GM23338 (cell line): ENCODE data around the gene ERMN. TPM values are rescaled to one million over a fixed set of nuclear protein-coding genes. Genes with fewer than 3 reads are reported as not detected.

Source experiments
- ATAC-seq: fragments of 200-7000 bp; cut with Tn5 transposase; 3 replicates; pipeline ENCODE4 v1.9.1; 2020
- DNase-seq: peaks from one replicate; pipeline ENCODE4 v3.0.0-alpha.2; 2015; ENCODE audit warnings: low spot score
- H2AFZ ChIP-seq: fragments of 200-600 bp; sonication (generic); 2 replicates; pipeline ENCODE4 v1.8.0; 2016; ENCODE audit warnings: antibody characterized with exemption, mild to moderate bottlenecking, moderate library complexity
- H3F3A ChIP-seq: fragments of 200-600 bp; sonication (generic); replicated peaks from 2 replicates; pipeline ENCODE4 v1.8.0; 2017; ENCODE audit warnings: antibody characterized with exemption, mixed run types, low read depth
- H3K27ac ChIP-seq: fragments of 200-600 bp; sonication (generic); 2 replicates; pipeline ENCODE4 v1.6.1; 2016; ENCODE audit warnings: low read depth
- H3K27me3 ChIP-seq: fragments of 200-600 bp; sonication (generic); 2 replicates; pipeline ENCODE4 v1.8.0; 2016; ENCODE audit warnings: mild to moderate bottlenecking, mixed run types, moderate library complexity; ENCODE audit not compliant: insufficient read depth
- H3K36me3 ChIP-seq: fragments of 200-600 bp; sonication (generic); 2 replicates; pipeline ENCODE4 v1.8.0; 2016; ENCODE audit warnings: mild to moderate bottlenecking; ENCODE audit not compliant: insufficient read depth
- H3K4me1 ChIP-seq: fragments of 200-600 bp; sonication (generic); 2 replicates; pipeline ENCODE4 v1.8.0; 2016; ENCODE audit warnings: mild to moderate bottlenecking, moderate library complexity; ENCODE audit not compliant: insufficient read depth
- H3K4me2 ChIP-seq: fragments of 200-600 bp; sonication (generic); 2 replicates; pipeline ENCODE4 v1.7.1; 2017; ENCODE audit warnings: mixed run types
- H3K4me3 ChIP-seq: fragments of 200-600 bp; sonication (generic); 2 replicates; pipeline ENCODE4 v1.6.1; 2016; ENCODE audit warnings: mixed run types
- H3K79me2 ChIP-seq: fragments of 200-600 bp; sonication (generic); replicated peaks from 2 replicates; pipeline ENCODE4 v1.8.0; 2017; ENCODE audit warnings: mild to moderate bottlenecking; ENCODE audit not compliant: insufficient read depth
- H3K9me2 ChIP-seq: fragments of 200-600 bp; sonication (generic); 2 replicates; pipeline ENCODE4 v1.8.0; 2017; ENCODE audit not compliant: insufficient read depth
- H4K20me1 ChIP-seq: fragments of 200-600 bp; sonication (generic); replicated peaks from 2 replicates; pipeline ENCODE4 v1.8.0; 2017; ENCODE audit warnings: mild to moderate bottlenecking; ENCODE audit not compliant: insufficient read depth
- H3K27ac Mint-ChIP-seq: 2 replicates; pipeline ENCODE4 v1.8.0; 2020; ENCODE audit warnings: inconsistent platforms, mild to moderate bottlenecking, moderate library complexity, mixed read lengths
- H3K27me3 Mint-ChIP-seq: 3 replicates; pipeline ENCODE4 v1.8.0; 2022; ENCODE audit warnings: low read depth, mild to moderate bottlenecking, moderate library complexity, mixed read lengths, inconsistent platforms; ENCODE audit not compliant: insufficient read depth, poor library complexity
- H3K36me3 Mint-ChIP-seq: 3 replicates; pipeline ENCODE4 v1.8.0; 2021; ENCODE audit warnings: low read depth, mild to moderate bottlenecking, inconsistent platforms, moderate library complexity, mixed read lengths
- H3K4me1 Mint-ChIP-seq: 3 replicates; pipeline ENCODE4 v1.8.0; 2020; ENCODE audit warnings: mild to moderate bottlenecking, inconsistent platforms, mixed read lengths
- H3K4me3 Mint-ChIP-seq: 3 replicates; pipeline ENCODE4 v1.8.0; 2021; ENCODE audit warnings: moderate library complexity, mild to moderate bottlenecking, inconsistent platforms, mixed read lengths
- H3K9me3 Mint-ChIP-seq: 3 replicates; pipeline ENCODE4 v1.8.0; 2020; ENCODE audit warnings: moderate library complexity, mild to moderate bottlenecking, inconsistent platforms, mixed read lengths
- CREB1 ChIP-seq: fragments of 250-450 bp; sonication (Bioruptor Pico); IDR thresholded peaks from 2 replicates; pipeline ENCODE4 v1.5.0; 2020; ENCODE audit warnings: low read depth, mild to moderate bottlenecking, moderate library complexity
- EZH2 ChIP-seq: fragments of 200-600 bp; sonication (generic); IDR thresholded peaks from one replicate; pipeline ENCODE4 v1.8.0; 2017; ENCODE audit warnings: antibody characterized with exemption, mild to moderate bottlenecking, low read depth; ENCODE audit not compliant: unreplicated experiment
- EZH2phosphoT487 ChIP-seq: fragments of 200-600 bp; sonication (generic); IDR thresholded peaks from one replicate; pipeline ENCODE4 v1.8.1; 2018; ENCODE audit warnings: antibody characterized with exemption; ENCODE audit not compliant: unreplicated experiment
- JUNB ChIP-seq: IDR thresholded peaks from one replicate; pipeline ENCODE4 v1.6.1; 2016; ENCODE audit warnings: antibody characterized with exemption; ENCODE audit not compliant: unreplicated experiment
- NANOG ChIP-seq: IDR thresholded peaks from 2 replicates; pipeline ENCODE4 v1.6.1; 2016; ENCODE audit warnings: antibody characterized with exemption, borderline replicate concordance
- POLR2AphosphoS5 ChIP-seq: IDR thresholded peaks from 2 replicates; pipeline ENCODE4 v1.6.1; 2016; ENCODE audit warnings: antibody characterized with exemption, low read depth
- STAT1 ChIP-seq: IDR thresholded peaks from one replicate; pipeline ENCODE4 v1.6.1; 2016; ENCODE audit warnings: antibody characterized with exemption; ENCODE audit not compliant: unreplicated experiment
- ZNF114 ChIP-seq: fragments of 250-450 bp; sonication (Bioruptor Pico); IDR thresholded peaks from 2 replicates; pipeline ENCODE4 v1.5.0; 2020; ENCODE audit warnings: mild to moderate bottlenecking, moderate library complexity
- ZNF331 ChIP-seq: fragments of 250-450 bp; sonication (Bioruptor Pico); IDR thresholded peaks from 2 replicates; pipeline ENCODE4 v1.5.0; 2020; ENCODE audit warnings: low read depth, mild to moderate bottlenecking, moderate library complexity
- polyA plus RNA-seq: library from polyadenylated mRNA; unstranded; fragments of >200 nt; fragmentation: Nextera tagmentation; extraction: Ambion mirVana; gene quantifications from 2 replicates; pipeline ENCODE4 v1.2.1, GENCODE V29; 2016
- total RNA-seq: library from RNA; depleted of rRNA; stranded (reverse); fragments of >200 nt; shearing (Covaris generic); gene quantifications from 2 replicates; pipeline ENCODE4 v1.2.3, GENCODE V29; 2014
- TF ChIP-seq, protein P1 (sequence below): IDR thresholded peaks from one replicate; pipeline ENCODE4 v1.6.1; 2018; ENCODE audit warnings: antibody characterized with exemption; ENCODE audit not compliant: unreplicated experiment
- TF ChIP-seq, protein P2 (sequence below): IDR thresholded peaks from 2 replicates; pipeline ENCODE4 v1.6.1; 2016; ENCODE audit warnings: antibody characterized with exemption
- TF ChIP-seq, protein P3 (sequence below), 2 experiments: fragments of 200-600 bp in 1 of 2; sonication (generic) in 1 of 2; conservative IDR thresholded peaks; 2 replicates each; pipeline versions ENCODE4 v1.5.1 to v1.6.1; 2016 to 2017; ENCODE audit warnings: antibody characterized with exemption in 2 of 2, low read depth in 2 of 2, mild to moderate bottlenecking in 2 of 2, moderate library complexity in 1 of 2
- TF ChIP-seq, protein P4 (sequence below): fragments of 250-450 bp; sonication (Bioruptor Pico); IDR thresholded peaks from 2 replicates; pipeline ENCODE4 v1.5.0; 2020; ENCODE audit warnings: mild to moderate bottlenecking, moderate library complexity

Gene ERMN
- total and polyA plus RNA-seq, 2 experiments from 2014 or later: 0.35 to 0.44 TPM

DNA sequence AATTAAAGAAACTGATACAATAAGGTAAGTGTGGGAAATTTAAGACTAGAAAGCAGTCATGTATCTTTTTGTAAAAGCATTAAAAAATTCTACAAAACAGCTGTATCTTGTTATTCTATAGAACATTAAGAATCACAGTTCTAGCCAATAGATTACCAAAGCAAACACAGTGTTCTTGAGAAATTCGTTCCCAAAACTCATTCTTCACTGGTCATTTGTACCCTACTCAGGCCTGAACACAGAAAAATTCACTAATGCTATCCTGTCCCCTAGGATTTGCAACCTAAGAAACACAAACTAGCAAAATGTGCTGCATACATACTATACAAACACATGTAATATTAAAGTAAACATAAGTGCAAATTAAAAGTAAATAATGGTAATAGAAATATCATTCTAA, 29.1 kb downstream of the ERMN start:
- no peaks in the 10 kb centered on the region for H3F3A ChIP-seq
- no peaks in the 10 kb centered on the region for H3K79me2 ChIP-seq
- H3K27ac ChIP-seq: no peak overlapping the region
- Mint-ChIP-seq H3K36me3 (no peaks in the 10 kb centered on the region), H3K27ac (no peak overlapping the region), H3K27me3 (no peaks in the 10 kb centered on the region), H3K4me3 (no peak overlapping the region), H3K4me1 (no peaks in the 10 kb centered on the region), H3K9me3 (no peaks in the 10 kb centered on the region)
- TF ChIP-seq ZNF331 (CRISPR knock-in tag): no peak
- no peak for TF ChIP-seq EZH2
- TF ChIP-seq POLR2AphosphoS5: no peak
- TF ChIP-seq ZNF114 (CRISPR knock-in tag): no peak
- TF ChIP-seq, protein P1, sequence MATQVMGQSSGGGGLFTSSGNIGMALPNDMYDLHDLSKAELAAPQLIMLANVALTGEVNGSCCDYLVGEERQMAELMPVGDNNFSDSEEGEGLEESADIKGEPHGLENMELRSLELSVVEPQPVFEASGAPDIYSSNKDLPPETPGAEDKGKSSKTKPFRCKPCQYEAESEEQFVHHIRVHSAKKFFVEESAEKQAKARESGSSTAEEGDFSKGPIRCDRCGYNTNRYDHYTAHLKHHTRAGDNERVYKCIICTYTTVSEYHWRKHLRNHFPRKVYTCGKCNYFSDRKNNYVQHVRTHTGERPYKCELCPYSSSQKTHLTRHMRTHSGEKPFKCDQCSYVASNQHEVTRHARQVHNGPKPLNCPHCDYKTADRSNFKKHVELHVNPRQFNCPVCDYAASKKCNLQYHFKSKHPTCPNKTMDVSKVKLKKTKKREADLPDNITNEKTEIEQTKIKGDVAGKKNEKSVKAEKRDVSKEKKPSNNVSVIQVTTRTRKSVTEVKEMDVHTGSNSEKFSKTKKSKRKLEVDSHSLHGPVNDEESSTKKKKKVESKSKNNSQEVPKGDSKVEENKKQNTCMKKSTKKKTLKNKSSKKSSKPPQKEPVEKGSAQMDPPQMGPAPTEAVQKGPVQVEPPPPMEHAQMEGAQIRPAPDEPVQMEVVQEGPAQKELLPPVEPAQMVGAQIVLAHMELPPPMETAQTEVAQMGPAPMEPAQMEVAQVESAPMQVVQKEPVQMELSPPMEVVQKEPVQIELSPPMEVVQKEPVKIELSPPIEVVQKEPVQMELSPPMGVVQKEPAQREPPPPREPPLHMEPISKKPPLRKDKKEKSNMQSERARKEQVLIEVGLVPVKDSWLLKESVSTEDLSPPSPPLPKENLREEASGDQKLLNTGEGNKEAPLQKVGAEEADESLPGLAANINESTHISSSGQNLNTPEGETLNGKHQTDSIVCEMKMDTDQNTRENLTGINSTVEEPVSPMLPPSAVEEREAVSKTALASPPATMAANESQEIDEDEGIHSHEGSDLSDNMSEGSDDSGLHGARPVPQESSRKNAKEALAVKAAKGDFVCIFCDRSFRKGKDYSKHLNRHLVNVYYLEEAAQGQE: no peak
- TF ChIP-seq EZH2phosphoT487: no peak
- TF ChIP-seq, protein P2, sequence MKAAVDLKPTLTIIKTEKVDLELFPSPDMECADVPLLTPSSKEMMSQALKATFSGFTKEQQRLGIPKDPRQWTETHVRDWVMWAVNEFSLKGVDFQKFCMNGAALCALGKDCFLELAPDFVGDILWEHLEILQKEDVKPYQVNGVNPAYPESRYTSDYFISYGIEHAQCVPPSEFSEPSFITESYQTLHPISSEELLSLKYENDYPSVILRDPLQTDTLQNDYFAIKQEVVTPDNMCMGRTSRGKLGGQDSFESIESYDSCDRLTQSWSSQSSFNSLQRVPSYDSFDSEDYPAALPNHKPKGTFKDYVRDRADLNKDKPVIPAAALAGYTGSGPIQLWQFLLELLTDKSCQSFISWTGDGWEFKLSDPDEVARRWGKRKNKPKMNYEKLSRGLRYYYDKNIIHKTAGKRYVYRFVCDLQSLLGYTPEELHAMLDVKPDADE: no peak
- no peak for TF ChIP-seq STAT1
- TF ChIP-seq CREB1 (CRISPR knock-in tag): no peak
- no peak for TF ChIP-seq NANOG
- TF ChIP-seq, protein P3, sequence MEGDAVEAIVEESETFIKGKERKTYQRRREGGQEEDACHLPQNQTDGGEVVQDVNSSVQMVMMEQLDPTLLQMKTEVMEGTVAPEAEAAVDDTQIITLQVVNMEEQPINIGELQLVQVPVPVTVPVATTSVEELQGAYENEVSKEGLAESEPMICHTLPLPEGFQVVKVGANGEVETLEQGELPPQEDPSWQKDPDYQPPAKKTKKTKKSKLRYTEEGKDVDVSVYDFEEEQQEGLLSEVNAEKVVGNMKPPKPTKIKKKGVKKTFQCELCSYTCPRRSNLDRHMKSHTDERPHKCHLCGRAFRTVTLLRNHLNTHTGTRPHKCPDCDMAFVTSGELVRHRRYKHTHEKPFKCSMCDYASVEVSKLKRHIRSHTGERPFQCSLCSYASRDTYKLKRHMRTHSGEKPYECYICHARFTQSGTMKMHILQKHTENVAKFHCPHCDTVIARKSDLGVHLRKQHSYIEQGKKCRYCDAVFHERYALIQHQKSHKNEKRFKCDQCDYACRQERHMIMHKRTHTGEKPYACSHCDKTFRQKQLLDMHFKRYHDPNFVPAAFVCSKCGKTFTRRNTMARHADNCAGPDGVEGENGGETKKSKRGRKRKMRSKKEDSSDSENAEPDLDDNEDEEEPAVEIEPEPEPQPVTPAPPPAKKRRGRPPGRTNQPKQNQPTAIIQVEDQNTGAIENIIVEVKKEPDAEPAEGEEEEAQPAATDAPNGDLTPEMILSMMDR (conservative IDR thresholded peaks at IDR 0.05; ENCODE audit: low read depth in 2 of 2): no peak
- TF ChIP-seq, protein P4, sequence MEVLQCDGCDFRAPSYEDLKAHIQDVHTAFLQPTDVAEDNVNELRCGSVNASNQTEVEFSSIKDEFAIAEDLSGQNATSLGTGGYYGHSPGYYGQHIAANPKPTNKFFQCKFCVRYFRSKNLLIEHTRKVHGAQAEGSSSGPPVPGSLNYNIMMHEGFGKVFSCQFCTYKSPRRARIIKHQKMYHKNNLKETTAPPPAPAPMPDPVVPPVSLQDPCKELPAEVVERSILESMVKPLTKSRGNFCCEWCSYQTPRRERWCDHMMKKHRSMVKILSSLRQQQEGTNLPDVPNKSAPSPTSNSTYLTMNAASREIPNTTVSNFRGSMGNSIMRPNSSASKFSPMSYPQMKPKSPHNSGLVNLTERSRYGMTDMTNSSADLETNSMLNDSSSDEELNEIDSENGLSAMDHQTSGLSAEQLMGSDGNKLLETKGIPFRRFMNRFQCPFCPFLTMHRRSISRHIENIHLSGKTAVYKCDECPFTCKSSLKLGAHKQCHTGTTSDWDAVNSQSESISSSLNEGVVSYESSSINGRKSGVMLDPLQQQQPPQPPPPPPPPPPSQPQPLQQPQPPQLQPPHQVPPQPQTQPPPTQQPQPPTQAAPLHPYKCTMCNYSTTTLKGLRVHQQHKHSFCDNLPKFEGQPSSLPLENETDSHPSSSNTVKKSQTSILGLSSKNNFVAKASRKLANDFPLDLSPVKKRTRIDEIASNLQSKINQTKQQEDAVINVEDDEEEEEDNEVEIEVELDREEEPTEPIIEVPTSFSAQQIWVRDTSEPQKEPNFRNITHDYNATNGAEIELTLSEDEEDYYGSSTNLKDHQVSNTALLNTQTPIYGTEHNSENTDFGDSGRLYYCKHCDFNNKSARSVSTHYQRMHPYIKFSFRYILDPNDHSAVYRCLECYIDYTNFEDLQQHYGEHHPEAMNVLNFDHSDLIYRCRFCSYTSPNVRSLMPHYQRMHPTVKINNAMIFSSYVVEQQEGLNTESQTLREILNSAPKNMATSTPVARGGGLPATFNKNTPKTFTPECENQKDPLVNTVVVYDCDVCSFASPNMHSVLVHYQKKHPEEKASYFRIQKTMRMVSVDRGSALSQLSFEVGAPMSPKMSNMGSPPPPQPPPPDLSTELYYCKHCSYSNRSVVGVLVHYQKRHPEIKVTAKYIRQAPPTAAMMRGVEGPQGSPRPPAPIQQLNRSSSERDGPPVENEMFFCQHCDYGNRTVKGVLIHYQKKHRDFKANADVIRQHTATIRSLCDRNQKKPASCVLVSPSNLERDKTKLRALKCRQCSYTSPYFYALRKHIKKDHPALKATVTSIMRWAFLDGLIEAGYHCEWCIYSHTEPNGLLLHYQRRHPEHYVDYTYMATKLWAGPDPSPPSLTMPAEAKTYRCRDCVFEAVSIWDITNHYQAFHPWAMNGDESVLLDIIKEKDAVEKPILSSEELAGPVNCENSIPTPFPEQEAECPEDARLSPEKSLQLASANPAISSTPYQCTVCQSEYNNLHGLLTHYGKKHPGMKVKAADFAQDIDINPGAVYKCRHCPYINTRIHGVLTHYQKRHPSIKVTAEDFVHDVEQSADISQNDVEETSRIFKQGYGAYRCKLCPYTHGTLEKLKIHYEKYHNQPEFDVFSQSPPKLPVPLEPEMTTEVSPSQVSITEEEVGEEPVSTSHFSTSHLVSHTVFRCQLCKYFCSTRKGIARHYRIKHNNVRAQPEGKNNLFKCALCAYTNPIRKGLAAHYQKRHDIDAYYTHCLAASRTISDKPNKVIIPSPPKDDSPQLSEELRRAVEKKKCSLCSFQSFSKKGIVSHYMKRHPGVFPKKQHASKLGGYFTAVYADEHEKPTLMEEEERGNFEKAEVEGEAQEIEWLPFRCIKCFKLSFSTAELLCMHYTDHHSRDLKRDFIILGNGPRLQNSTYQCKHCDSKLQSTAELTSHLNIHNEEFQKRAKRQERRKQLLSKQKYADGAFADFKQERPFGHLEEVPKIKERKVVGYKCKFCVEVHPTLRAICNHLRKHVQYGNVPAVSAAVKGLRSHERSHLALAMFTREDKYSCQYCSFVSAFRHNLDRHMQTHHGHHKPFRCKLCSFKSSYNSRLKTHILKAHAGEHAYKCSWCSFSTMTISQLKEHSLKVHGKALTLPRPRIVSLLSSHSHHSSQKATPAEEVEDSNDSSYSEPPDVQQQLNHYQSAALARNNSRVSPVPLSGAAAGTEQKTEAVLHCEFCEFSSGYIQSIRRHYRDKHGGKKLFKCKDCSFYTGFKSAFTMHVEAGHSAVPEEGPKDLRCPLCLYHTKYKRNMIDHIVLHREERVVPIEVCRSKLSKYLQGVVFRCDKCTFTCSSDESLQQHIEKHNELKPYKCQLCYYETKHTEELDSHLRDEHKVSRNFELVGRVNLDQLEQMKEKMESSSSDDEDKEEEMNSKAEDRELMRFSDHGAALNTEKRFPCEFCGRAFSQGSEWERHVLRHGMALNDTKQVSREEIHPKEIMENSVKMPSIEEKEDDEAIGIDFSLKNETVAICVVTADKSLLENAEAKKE (CRISPR knock-in tag): no peak
- no peak for TF ChIP-seq JUNB
- no peak overlapping the region for H3K4me3 ChIP-seq
- 0 out of 2 replicates have a peak, but pooled peaks cover 3% of the 10 kb centered on the region for H3K9me2 ChIP-seq
- DNase-seq (no peak), ATAC-seq (no peak)
- H2AFZ ChIP-seq: no peak overlapping the region
- H3K4me2 ChIP-seq: no peak overlapping the region
- H3K4me1 ChIP-seq: no peaks in the 10 kb centered on the region
- H3K27me3 ChIP-seq: no peaks in the 10 kb centered on the region
- no peaks in the 10 kb centered on the region for H3K36me3 ChIP-seq
- no peaks in the 10 kb centered on the region for H4K20me1 ChIP-seq
